DND-41 (cell line): ENCODE data around the gene CTNNA1.
"Not testable (repeated sequence)": the region's sequence is repeated elsewhere in the genome, so short reads cannot be mapped to it uniquely, and the experiment has no call there.

Experiments
- EZH2 ChIP-seq: IDR thresholded peaks from 3 replicates; pipeline ENCODE4 v1.6.1; 2012; ENCODE audit warnings: borderline replicate concordance, low read depth, mild to moderate bottlenecking, moderate library complexity, low read length, inconsistent platforms; ENCODE audit not compliant: severe bottlenecking
- TF ChIP-seq, protein P1 (sequence below): IDR thresholded peaks from 2 replicates; pipeline ENCODE4 v1.5.1; 2012; ENCODE audit warnings: borderline replicate concordance, low read length, moderate library complexity, mild to moderate bottlenecking; ENCODE audit not compliant: poor library complexity, severe bottlenecking; ENCODE audit errors: extremely low read depth

GRCh38 chr5:138810861-138811260 is 57.6 kb downstream of the CTNNA1 start:
- TF ChIP-seq, protein P1, sequence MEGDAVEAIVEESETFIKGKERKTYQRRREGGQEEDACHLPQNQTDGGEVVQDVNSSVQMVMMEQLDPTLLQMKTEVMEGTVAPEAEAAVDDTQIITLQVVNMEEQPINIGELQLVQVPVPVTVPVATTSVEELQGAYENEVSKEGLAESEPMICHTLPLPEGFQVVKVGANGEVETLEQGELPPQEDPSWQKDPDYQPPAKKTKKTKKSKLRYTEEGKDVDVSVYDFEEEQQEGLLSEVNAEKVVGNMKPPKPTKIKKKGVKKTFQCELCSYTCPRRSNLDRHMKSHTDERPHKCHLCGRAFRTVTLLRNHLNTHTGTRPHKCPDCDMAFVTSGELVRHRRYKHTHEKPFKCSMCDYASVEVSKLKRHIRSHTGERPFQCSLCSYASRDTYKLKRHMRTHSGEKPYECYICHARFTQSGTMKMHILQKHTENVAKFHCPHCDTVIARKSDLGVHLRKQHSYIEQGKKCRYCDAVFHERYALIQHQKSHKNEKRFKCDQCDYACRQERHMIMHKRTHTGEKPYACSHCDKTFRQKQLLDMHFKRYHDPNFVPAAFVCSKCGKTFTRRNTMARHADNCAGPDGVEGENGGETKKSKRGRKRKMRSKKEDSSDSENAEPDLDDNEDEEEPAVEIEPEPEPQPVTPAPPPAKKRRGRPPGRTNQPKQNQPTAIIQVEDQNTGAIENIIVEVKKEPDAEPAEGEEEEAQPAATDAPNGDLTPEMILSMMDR = not testable (repeated sequence)
- not testable (repeated sequence) for TF ChIP-seq EZH2
